GM12891 (cell line): ENCODE measurements around the gene DENND1A.

Source experiments
- PAX5 ChIP-seq: IDR thresholded peaks from 2 replicates; pipeline ENCODE4 v1.6.1; 2011; ENCODE audit warnings: low read length, moderate library complexity, mild to moderate bottlenecking; ENCODE audit not compliant: insufficient read depth, severe bottlenecking
- POLR2A ChIP-seq: IDR thresholded peaks from 2 replicates; pipeline ENCODE4 v1.6.1; 2011; ENCODE audit warnings: low read depth, low read length, control low read depth
- POLR2AphosphoS5 ChIP-seq: IDR thresholded peaks from 2 replicates; pipeline ENCODE4 v1.6.1; 2011; ENCODE audit warnings: low read depth, low read length, control low read depth
- POU2F2 ChIP-seq: IDR thresholded peaks from 2 replicates; pipeline ENCODE4 v1.6.1; 2011; ENCODE audit warnings: low read depth, mild to moderate bottlenecking, control low read depth, low read length, moderate library complexity
- SPI1 ChIP-seq: IDR thresholded peaks from 2 replicates; pipeline ENCODE4 v1.6.1; 2011; ENCODE audit warnings: low read depth, low read length, control low read depth
- TAF1 ChIP-seq: IDR thresholded peaks from 2 replicates; pipeline ENCODE4 v1.6.1; 2011; ENCODE audit warnings: low read depth, low read length, control low read depth

DNA sequence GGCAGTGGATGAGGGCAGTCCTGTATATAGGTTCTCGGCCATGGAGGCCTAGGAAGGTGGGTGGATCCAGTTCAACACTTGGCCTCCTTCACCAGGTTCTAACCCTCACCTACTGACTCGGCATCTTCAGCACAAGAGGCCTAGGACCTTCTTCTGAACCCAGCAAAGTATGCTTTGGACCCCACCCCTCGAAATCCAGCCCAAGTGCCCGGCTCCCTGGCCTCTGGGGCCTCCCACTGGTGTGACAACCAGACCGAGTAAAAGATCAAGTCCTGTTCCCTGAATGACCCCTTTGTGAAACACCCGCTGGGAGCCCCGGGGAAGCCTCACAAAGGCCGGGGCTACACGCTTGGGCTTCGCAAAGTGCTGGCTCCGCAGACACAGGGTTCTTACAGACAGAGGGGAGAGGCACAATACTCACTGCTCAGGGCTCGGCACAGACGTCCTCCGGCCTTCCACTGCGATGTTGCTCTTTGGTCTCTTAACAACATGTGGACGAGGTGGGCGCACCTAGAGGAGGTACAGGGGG, 526.9 kb downstream of the DENND1A start:
- TF ChIP-seq POLR2A (no peak), POLR2AphosphoS5 (no peak), TAF1 (no peak), SPI1 (no peak), POU2F2 (no peak), PAX5 (no peak)
